Neural crest cell (in vitro differentiated cells): Measurements from ENCODE around the gene SKOR2. TPM values are rescaled to one million over a fixed set of nuclear protein-coding genes. Genes with fewer than 3 reads are reported as not detected.

ENCODE experiments used
- DNase-seq: peaks from one replicate; pipeline ENCODE4 v3.0.0; 2021; ENCODE audit warnings: low read depth, mixed read lengths, low spot score
- H3K27ac Mint-ChIP-seq: one replicate; pipeline ENCODE4 v1.8.0; 2021; ENCODE audit warnings: mild to moderate bottlenecking, mixed read lengths; ENCODE audit not compliant: unreplicated experiment
- H3K27me3 Mint-ChIP-seq: 2 replicates; pipeline ENCODE4 v1.8.0; 2021; ENCODE audit warnings: low read depth, mild to moderate bottlenecking, mixed read lengths
- H3K36me3 Mint-ChIP-seq: 2 replicates; pipeline ENCODE4 v1.8.0; 2021; ENCODE audit warnings: low read depth, mild to moderate bottlenecking, mixed read lengths
- H3K4me1 Mint-ChIP-seq: 2 replicates; pipeline ENCODE4 v1.8.0; 2021; ENCODE audit warnings: mixed read lengths
- H3K4me3 Mint-ChIP-seq: one replicate; pipeline ENCODE4 v1.8.0; 2021; ENCODE audit warnings: mild to moderate bottlenecking, mixed read lengths
- H3K9me3 Mint-ChIP-seq: 2 replicates; pipeline ENCODE4 v1.8.0; 2021; ENCODE audit warnings: mixed read lengths
- CTCF ChIP-seq: fragments of 200-600 bp; sonication (generic); conservative IDR thresholded peaks from 2 replicates; pipeline ENCODE4 v1.5.0; 2021; ENCODE audit warnings: antibody characterized with exemption, mild to moderate bottlenecking
- total RNA-seq: library from RNA; stranded (reverse); gene quantifications from 2 replicates; pipeline ENCODE4 v1.2.1, GENCODE V29; 2021

The SKOR2 gene
- total RNA-seq, 1 donor from 2014 or later, result 1.4 TPM

- peak; percentile 50 for DNase-seq
- Mint-ChIP-seq H3K4me3 (no peak overlapping the region), H3K27ac (no peak overlapping the region), H3K9me3 (peaks cover 8% of the 10 kb centered on the region), H3K4me1 (peaks cover 13% of the 10 kb centered on the region), H3K27me3 (peaks cover 88% of the 10 kb centered on the region), H3K36me3 (peaks cover 13% of the 10 kb centered on the region)
- TF ChIP-seq CTCF, result peak; percentile 70
Measured at GRCh38 chr18:47247416-47248114, 3.9 kb downstream of the SKOR2 start.

- Mint-ChIP-seq H3K36me3 (peaks cover 13% of the 10 kb centered on the region), H3K27ac (no peak overlapping the region), H3K27me3 (peaks cover 88% of the 10 kb centered on the region), H3K4me1 (peaks cover 13% of the 10 kb centered on the region), H3K9me3 (peaks cover 8% of the 10 kb centered on the region), H3K4me3 (no peak overlapping the region)
- DNase-seq, result no peak
- TF ChIP-seq CTCF, result no peak
Measured at GRCh38 chr18:47247036-47247415, 4.4 kb downstream of the SKOR2 start.

- Mint-ChIP-seq H3K27me3 (peaks cover 88% of the 10 kb centered on the region), H3K4me1 (peaks cover 8% of the 10 kb centered on the region), H3K36me3 (peaks cover 13% of the 10 kb centered on the region), H3K9me3 (peaks cover 8% of the 10 kb centered on the region), H3K27ac (no peak overlapping the region), H3K4me3 (no peak overlapping the region)
- no peak for DNase-seq
- TF ChIP-seq CTCF, result no peak
Measured at GRCh38 chr18:47246027-47246971, 5.2 kb downstream of the SKOR2 start.

GRCh38 chr18:47244086-47244485, 7.4 kb downstream of the SKOR2 start:
- no peak for DNase-seq
- peaks cover 8% of the 10 kb centered on the region for H3K4me1 Mint-ChIP-seq
- peaks cover 13% of the 10 kb centered on the region for H3K36me3 Mint-ChIP-seq
- peaks cover 8% of the 10 kb centered on the region for H3K9me3 Mint-ChIP-seq
- no peak overlapping the region for H3K4me3 Mint-ChIP-seq
- H3K27ac Mint-ChIP-seq, result no peak overlapping the region
- no peak for TF ChIP-seq CTCF
- H3K27me3 Mint-ChIP-seq, result peaks cover 88% of the 10 kb centered on the region

- Mint-ChIP-seq H3K27ac (no peak overlapping the region), H3K9me3 (no peaks in the 10 kb centered on the region), H3K4me1 (no peaks in the 10 kb centered on the region), H3K27me3 (peaks cover 90% of the 10 kb centered on the region), H3K36me3 (no peaks in the 10 kb centered on the region), H3K4me3 (no peak overlapping the region)
- no peak for TF ChIP-seq CTCF
- no peak for DNase-seq
Measured at GRCh38 chr18:47235096-47235495, 16.4 kb downstream of the SKOR2 start.
